C4-2B (cell line): ENCODE data around the gene FYB2.

ENCODE experiments used
- ZFX ChIP-seq: fragments of 450-650 bp; IDR thresholded peaks from 2 replicates; pipeline ENCODE4 v1.6.1; 2017
- TF ChIP-seq, protein P1 (sequence below): fragments of 450-650 bp; conservative IDR thresholded peaks from 2 replicates; pipeline ENCODE4 v1.5.1; 2017; ENCODE audit warnings: mild to moderate bottlenecking

DNA sequence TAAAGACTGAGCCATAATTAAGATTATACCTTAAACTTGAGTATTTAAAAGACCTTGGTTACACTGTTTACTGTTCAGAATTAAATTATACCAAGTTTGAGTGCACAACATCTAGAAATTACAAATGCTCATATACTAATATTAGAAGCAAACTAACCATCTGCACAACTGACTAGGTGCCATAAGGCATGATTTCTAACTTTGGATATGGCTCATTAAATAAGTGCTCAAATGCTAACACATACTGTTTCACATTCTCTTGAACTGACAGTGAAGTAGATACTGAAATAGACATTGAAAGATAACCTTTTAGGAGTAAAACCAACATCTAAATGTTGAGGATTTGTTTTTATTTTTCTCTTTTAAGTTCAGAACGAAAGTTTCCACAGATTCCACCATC, 100.0 kb downstream of the FYB2 start:
- TF ChIP-seq, protein P1, sequence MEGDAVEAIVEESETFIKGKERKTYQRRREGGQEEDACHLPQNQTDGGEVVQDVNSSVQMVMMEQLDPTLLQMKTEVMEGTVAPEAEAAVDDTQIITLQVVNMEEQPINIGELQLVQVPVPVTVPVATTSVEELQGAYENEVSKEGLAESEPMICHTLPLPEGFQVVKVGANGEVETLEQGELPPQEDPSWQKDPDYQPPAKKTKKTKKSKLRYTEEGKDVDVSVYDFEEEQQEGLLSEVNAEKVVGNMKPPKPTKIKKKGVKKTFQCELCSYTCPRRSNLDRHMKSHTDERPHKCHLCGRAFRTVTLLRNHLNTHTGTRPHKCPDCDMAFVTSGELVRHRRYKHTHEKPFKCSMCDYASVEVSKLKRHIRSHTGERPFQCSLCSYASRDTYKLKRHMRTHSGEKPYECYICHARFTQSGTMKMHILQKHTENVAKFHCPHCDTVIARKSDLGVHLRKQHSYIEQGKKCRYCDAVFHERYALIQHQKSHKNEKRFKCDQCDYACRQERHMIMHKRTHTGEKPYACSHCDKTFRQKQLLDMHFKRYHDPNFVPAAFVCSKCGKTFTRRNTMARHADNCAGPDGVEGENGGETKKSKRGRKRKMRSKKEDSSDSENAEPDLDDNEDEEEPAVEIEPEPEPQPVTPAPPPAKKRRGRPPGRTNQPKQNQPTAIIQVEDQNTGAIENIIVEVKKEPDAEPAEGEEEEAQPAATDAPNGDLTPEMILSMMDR: no peak
- TF ChIP-seq ZFX: no peak
